ENCODE results near the gene PIK3C3.
"Not testable (repeated sequence)": the region's sequence is repeated elsewhere in the genome, so short reads cannot be mapped to it uniquely, and the experiment has no call there.

PIK3C3 gene

DNA sequence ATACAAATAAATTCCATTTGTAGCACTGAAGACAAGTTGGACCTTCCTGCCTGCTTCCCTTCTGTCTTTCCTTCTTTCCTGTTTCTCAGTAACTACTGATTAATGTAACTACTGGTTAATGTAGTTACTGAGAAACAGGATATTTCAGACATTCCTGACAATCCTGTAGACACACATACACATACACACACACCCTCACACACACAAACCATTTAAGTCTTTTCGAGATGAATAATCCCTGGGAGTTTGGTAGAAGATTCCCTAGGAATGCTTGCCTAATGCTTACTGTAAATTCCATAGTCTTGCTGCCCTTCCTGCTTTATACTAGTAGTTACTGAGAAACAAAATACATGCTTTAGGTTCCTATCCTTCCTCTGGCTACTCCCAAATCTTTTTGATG, 83.9 kb downstream of the PIK3C3 start:
- Histone ChIP-seq H3K27ac (ENCODE audit: low read length) (no peak overlapping the region), H3K9me3 (ENCODE audit: control insufficient read depth in 2 of 2, low read length in 2 of 2) (no peaks in the 10 kb centered on the region), H3K36me3 (ENCODE audit: control insufficient read depth in 2 of 2, insufficient read depth in 2 of 2, low read length in 2 of 2) (peaks cover 5 to 26% of the 10 kb centered on the region in 2 donors), H3K4me1 (ENCODE audit: control insufficient read depth, insufficient read depth, low read length) (no peaks in the 10 kb centered on the region), H3K4me3 (ENCODE audit: low read length in 2 of 2) (no peak overlapping the region), H3K9ac (ENCODE audit: low read length in 2 of 2) (no peak overlapping the region), H3K27me3 (ENCODE audit: control insufficient read depth in 1 of 2, insufficient read depth in 2 of 2, low read length in 2 of 2) (no peaks in the 10 kb centered on the region)

DNA sequence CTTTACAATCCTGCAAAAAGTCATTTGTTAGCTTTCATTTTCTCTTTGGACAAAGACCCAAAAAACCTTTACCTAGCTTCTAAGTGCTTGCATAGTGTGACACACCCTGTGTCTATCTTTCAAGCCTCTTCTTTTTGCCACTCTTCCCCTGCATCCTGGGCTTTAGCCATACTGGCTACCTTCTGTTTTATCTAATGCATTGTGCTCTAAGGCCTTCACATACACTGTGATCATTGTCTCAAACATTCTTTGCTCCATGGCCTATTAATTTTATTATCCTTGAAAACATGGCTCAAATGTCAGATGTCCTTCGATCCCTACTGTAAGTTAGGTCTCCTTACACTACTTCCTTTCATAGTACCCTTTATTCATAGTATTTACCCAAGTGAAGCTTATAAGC, 84.4 kb downstream of the PIK3C3 start:
- H3K4me3 ChIP-seq (ENCODE audit: low read length in 2 of 2), result no peak overlapping the region
- peaks cover 7 to 24% of the 10 kb centered on the region in 2 donors for H3K36me3 ChIP-seq (ENCODE audit: control insufficient read depth in 2 of 2, insufficient read depth in 2 of 2, low read length in 2 of 2)
- no peaks in the 10 kb centered on the region for H3K4me1 ChIP-seq (ENCODE audit: control insufficient read depth, insufficient read depth, low read length)
- H3K9me3 ChIP-seq (ENCODE audit: control insufficient read depth in 2 of 2, low read length in 2 of 2), result no peaks in the 10 kb centered on the region
- H3K27me3 ChIP-seq (ENCODE audit: control insufficient read depth in 1 of 2, insufficient read depth in 2 of 2, low read length in 2 of 2), result no peaks in the 10 kb centered on the region
- H3K27ac ChIP-seq (ENCODE audit: low read length), result no peak overlapping the region
- H3K9ac ChIP-seq (ENCODE audit: low read length in 2 of 2), result no peak overlapping the region

DNA sequence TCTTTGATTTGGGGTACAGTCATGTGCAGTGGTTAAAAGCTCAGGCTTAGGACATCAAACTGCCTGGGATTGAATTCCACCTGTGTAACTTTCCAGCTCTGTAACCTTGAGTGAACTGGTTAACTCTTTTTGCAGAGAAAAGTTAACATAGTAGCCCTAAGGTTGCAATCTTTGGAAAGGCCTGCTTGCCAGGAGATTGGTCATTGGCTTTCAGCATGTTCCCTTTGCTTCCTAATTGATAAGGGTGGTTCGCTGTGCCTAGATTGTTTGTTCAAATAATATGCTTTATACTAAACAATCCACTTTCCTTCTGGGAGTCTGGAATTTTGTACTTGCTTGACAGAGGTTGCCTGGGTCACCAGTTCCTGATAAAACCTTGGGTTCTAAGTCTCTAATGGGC, 86.8 kb downstream of the PIK3C3 start:
- no peaks in the 10 kb centered on the region for H3K9me3 ChIP-seq (ENCODE audit: control insufficient read depth in 2 of 2, low read length in 2 of 2)
- no peak overlapping the region for H3K27ac ChIP-seq (ENCODE audit: low read length)
- H3K4me3 ChIP-seq (ENCODE audit: low read length in 2 of 2), result no peak overlapping the region
- no peaks in the 10 kb centered on the region for H3K27me3 ChIP-seq (ENCODE audit: control insufficient read depth in 1 of 2, insufficient read depth in 2 of 2, low read length in 2 of 2)
- H3K36me3 ChIP-seq (ENCODE audit: control insufficient read depth in 2 of 2, insufficient read depth in 2 of 2, low read length in 2 of 2), result peaks cover 7 to 22% of the 10 kb centered on the region in 2 donors
- H3K4me1 ChIP-seq (ENCODE audit: control insufficient read depth, insufficient read depth, low read length), result no peaks in the 10 kb centered on the region
- no peak overlapping the region for H3K9ac ChIP-seq (ENCODE audit: low read length in 2 of 2)

DNA sequence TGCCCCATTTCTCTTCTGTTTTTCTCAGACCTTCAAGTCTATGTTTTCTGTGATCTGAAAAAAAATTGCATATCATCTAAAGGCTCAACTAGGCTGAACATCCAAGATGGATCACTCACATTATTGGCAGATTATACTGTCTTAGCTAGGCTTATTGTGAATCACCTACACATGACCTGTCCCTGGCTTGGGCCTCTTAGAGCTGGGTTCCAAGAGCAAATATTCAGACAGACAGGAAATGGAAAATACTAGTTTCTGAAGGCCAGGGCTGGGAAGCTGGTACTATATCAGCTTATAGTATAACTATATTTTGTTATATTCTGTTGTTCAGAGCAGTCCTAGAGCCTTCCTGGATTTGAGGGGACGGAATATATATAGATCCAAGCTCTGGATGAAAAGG, 90.3 kb downstream of the PIK3C3 start:
- no peaks in the 10 kb centered on the region for H3K27me3 ChIP-seq (ENCODE audit: control insufficient read depth in 1 of 2, insufficient read depth in 2 of 2, low read length in 2 of 2)
- peaks cover 9 to 23% of the 10 kb centered on the region in 2 donors for H3K36me3 ChIP-seq (ENCODE audit: control insufficient read depth in 2 of 2, insufficient read depth in 2 of 2, low read length in 2 of 2)
- no peak overlapping the region for H3K9ac ChIP-seq (ENCODE audit: low read length in 2 of 2)

DNA sequence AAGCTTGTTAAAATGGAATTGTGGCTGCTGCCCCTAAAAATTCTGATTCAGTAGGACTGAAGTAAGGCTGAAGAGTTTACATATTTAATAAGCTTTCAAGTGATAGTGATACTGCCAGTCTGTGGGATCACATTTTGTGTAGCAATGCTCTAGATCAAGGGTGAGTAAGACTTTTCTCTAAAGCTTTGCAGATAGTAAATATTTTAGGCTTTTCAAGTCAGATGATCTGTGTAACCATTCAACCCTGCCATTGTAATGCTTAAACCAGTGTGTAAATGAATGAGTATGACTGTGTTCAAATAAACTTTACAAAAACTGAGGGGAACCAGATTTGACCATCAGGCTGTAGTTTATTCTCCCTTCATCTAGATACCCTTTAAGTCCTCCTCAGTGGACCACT, 92.7 kb downstream of the PIK3C3 start:
- Histone ChIP-seq H3K27ac (ENCODE audit: low read length) (no peak overlapping the region), H3K4me1 (ENCODE audit: control insufficient read depth, insufficient read depth, low read length) (no peaks in the 10 kb centered on the region), H3K4me3 (ENCODE audit: low read length in 2 of 2) (no peak overlapping the region), H3K9ac (ENCODE audit: low read length in 2 of 2) (no peak overlapping the region), H3K36me3 (ENCODE audit: control insufficient read depth in 2 of 2, insufficient read depth in 2 of 2, low read length in 2 of 2) (peaks cover 9 to 18% of the 10 kb centered on the region in 2 donors), H3K9me3 (ENCODE audit: control insufficient read depth in 2 of 2, low read length in 2 of 2) (no peaks in the 10 kb centered on the region), H3K27me3 (ENCODE audit: control insufficient read depth in 1 of 2, insufficient read depth in 2 of 2, low read length in 2 of 2) (no peaks in the 10 kb centered on the region)

More for the DNA sequence above, 90.3 kb downstream of the PIK3C3 start:
- no peak overlapping the region for H3K4me3 ChIP-seq (ENCODE audit: low read length in 2 of 2)
- H3K9me3 ChIP-seq (ENCODE audit: control insufficient read depth in 2 of 2, low read length in 2 of 2), result no peaks in the 10 kb centered on the region
- no peak overlapping the region for H3K27ac ChIP-seq (ENCODE audit: low read length)
- no peaks in the 10 kb centered on the region for H3K4me1 ChIP-seq (ENCODE audit: control insufficient read depth, insufficient read depth, low read length)

DNA sequence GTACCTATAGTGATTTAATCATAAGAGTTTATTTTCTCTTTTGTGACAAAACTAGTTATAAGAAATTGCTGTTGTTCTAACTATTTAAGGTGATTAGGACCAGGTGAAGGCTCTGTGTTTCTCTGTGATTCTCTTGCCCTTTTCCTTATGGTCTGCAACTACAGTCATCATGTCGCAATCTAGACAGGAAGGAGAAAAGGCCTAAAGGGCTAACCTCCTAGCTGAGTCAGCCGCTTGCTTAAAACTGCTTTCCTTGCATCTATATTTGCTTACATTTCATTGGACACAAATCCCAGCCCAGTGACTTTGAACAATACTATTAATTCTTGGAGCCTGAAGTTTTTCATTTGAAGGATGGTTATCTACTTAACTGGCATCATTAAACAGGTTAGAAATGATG, 93.1 kb downstream of the PIK3C3 start:
- Histone ChIP-seq H3K4me3 (ENCODE audit: low read length in 2 of 2) (no peak overlapping the region), H3K27ac (ENCODE audit: low read length) (no peak overlapping the region), H3K9me3 (ENCODE audit: control insufficient read depth in 2 of 2, low read length in 2 of 2) (no peaks in the 10 kb centered on the region), H3K36me3 (ENCODE audit: control insufficient read depth in 2 of 2, insufficient read depth in 2 of 2, low read length in 2 of 2) (peaks cover 9 to 18% of the 10 kb centered on the region in 2 donors), H3K27me3 (ENCODE audit: control insufficient read depth in 1 of 2, insufficient read depth in 2 of 2, low read length in 2 of 2) (no peaks in the 10 kb centered on the region), H3K4me1 (ENCODE audit: control insufficient read depth, insufficient read depth, low read length) (no peaks in the 10 kb centered on the region), H3K9ac (ENCODE audit: low read length in 2 of 2) (no peak overlapping the region)

DNA sequence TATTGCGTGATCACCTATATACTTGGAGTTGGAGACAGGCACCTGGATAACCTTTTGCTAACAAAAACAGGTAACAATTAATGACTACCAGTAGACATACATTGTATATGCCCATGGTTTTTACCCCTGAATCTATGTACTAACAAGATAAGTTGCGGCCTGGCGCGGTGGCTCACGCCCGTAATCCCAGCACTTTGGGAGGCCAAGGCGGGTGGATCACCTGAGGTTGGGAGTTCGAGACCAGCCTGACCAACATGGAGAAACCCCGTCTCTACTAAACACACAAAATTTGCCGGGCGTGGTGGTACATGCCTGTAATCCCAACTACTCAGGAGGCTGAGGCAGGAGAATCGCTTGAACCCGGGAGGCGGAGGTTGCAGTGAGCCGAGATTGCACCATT, 94.5 kb downstream of the PIK3C3 start:
- H3K9me3 ChIP-seq (ENCODE audit: control insufficient read depth in 2 of 2, low read length in 2 of 2); H3K9ac ChIP-seq (ENCODE audit: low read length in 2 of 2); H3K4me1 ChIP-seq (ENCODE audit: control insufficient read depth, insufficient read depth, low read length); H3K27me3 ChIP-seq (ENCODE audit: control insufficient read depth in 1 of 2, insufficient read depth in 2 of 2, low read length in 2 of 2); H3K27ac ChIP-seq (ENCODE audit: low read length); H3K4me3 ChIP-seq (ENCODE audit: low read length in 2 of 2): not testable (repeated sequence)
- peaks cover 5 to 18% of the 10 kb centered on the region in 2 donors for H3K36me3 ChIP-seq (ENCODE audit: control insufficient read depth in 2 of 2, insufficient read depth in 2 of 2, low read length in 2 of 2)

DNA sequence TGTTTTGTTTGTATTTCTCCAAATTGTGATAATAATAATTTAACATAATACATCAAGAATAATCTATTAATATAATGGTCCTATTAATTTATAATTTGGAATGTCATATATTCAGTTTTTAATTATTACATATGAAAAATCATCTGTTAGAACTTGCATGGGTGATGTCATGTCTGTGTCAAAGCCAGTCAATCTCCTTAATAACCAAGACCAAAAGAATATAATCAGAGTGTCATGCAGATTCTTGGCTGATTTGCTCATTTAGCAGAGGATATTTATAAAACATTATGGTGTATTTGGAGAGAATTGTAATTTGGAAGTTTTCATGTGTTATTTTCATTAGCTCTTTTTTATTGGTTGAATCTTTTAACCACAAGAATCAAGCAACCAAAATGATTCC, 96.4 kb downstream of the PIK3C3 start:
- no peaks in the 10 kb centered on the region for H3K9me3 ChIP-seq (ENCODE audit: control insufficient read depth in 2 of 2, low read length in 2 of 2)
- H3K27ac ChIP-seq (ENCODE audit: low read length), result no peak overlapping the region
- H3K27me3 ChIP-seq (ENCODE audit: control insufficient read depth in 1 of 2, insufficient read depth in 2 of 2, low read length in 2 of 2), result no peaks in the 10 kb centered on the region
- H3K4me1 ChIP-seq (ENCODE audit: control insufficient read depth, insufficient read depth, low read length), result no peaks in the 10 kb centered on the region
- H3K4me3 ChIP-seq (ENCODE audit: low read length in 2 of 2), result no peak overlapping the region
- H3K9ac ChIP-seq (ENCODE audit: low read length in 2 of 2), result no peak overlapping the region
- peaks cover 5 to 15% of the 10 kb centered on the region in 2 donors for H3K36me3 ChIP-seq (ENCODE audit: control insufficient read depth in 2 of 2, insufficient read depth in 2 of 2, low read length in 2 of 2)

DNA sequence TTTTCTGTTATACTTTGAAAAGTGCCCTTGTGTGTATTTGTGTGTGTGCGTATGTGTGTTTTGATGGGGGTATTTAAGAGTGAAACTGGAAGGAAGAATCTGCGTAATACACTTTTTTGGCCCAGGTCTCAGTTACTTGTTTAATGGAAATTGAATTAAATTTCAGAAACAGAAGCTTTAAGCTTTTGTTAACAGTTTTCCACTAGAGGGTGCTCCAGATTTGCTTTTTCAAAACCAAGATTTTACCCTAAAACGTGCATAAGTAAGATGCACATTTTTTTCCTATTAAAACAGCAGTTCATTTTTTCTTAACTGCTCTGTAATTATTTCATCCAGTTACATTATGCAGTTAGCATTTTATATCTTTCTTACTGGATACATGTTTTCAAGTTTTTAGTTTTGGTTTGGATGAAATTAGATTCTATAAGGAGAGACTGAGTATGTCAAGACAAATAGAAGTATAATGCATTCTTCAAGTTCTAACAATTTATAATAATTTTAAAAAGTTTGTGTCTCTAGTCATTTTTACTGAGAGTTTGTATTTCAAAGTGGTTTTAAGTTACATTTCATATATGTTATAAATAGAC, 97.2 kb downstream of the PIK3C3 start:
- no peaks in the 10 kb centered on the region for H3K27me3 ChIP-seq (ENCODE audit: control insufficient read depth in 1 of 2, insufficient read depth in 2 of 2, low read length in 2 of 2)
- no peak overlapping the region for H3K27ac ChIP-seq (ENCODE audit: low read length)
- H3K36me3 ChIP-seq (ENCODE audit: control insufficient read depth in 2 of 2, insufficient read depth in 2 of 2, low read length in 2 of 2), result peaks cover 5 to 12% of the 10 kb centered on the region in 2 donors
- no peaks in the 10 kb centered on the region for H3K4me1 ChIP-seq (ENCODE audit: control insufficient read depth, insufficient read depth, low read length)
- H3K9me3 ChIP-seq (ENCODE audit: control insufficient read depth in 2 of 2, low read length in 2 of 2), result no peaks in the 10 kb centered on the region
- no peak overlapping the region for H3K4me3 ChIP-seq (ENCODE audit: low read length in 2 of 2)
- H3K9ac ChIP-seq (ENCODE audit: low read length in 2 of 2), result no peak overlapping the region

DNA sequence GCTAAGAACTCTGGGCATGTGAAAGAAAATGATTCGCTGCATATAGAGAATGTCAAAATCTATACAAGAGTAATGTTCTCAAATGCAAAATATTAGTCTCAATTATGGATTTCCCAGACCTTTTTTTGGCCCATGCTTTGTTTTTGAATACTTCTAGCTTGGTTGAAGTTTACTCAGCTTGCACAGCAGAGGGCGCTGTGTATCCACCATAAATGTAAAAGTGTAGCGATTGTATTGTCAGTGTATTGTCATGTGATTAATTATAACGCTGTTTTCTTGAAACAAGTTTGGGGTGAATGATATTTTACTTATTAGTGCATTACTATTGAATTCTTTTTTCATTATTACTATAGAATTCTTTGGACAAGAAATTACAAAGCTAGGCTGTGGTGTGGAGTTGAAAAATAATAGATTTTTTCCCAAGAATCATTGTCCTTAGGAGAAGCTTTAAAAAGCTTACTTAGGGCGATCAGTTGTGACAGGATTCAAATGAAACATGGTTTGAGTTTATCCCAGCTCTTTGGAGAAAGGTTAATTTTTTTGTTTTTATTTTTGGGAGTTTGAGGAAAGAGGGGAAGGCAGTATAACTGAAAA, 98.3 kb downstream of the PIK3C3 start:
- peaks cover 5 to 6% of the 10 kb centered on the region in 2 donors for H3K36me3 ChIP-seq (ENCODE audit: control insufficient read depth in 2 of 2, insufficient read depth in 2 of 2, low read length in 2 of 2)
- H3K4me1 ChIP-seq (ENCODE audit: control insufficient read depth, insufficient read depth, low read length), result no peaks in the 10 kb centered on the region
- H3K9me3 ChIP-seq (ENCODE audit: control insufficient read depth in 2 of 2, low read length in 2 of 2), result no peaks in the 10 kb centered on the region
- H3K27me3 ChIP-seq (ENCODE audit: control insufficient read depth in 1 of 2, insufficient read depth in 2 of 2, low read length in 2 of 2), result no peaks in the 10 kb centered on the region
- no peak overlapping the region for H3K27ac ChIP-seq (ENCODE audit: low read length)
- H3K4me3 ChIP-seq (ENCODE audit: low read length in 2 of 2), result no peak overlapping the region
- no peak overlapping the region for H3K9ac ChIP-seq (ENCODE audit: low read length in 2 of 2)

DNA sequence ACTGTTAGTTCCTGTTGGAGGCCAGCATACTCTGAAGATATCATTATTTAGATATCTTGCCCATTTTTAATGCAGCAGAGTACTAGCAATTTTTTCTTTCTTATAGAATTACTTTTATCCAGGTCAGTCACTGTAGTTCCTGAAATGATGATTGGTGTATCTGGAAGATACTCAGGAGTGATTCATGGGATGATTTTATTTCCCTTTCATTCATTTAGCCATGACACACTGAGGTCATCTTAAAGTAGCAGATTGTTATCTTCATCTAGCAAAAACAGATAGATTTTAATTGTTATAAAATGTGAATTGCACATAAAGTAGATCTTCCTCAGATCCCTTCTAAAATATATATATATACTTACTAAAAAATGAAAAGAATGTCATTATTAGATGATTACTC, 109.1 kb downstream of the PIK3C3 start:
- H3K4me1 ChIP-seq (ENCODE audit: control insufficient read depth, insufficient read depth, low read length), result no peaks in the 10 kb centered on the region
- H3K9me3 ChIP-seq (ENCODE audit: control insufficient read depth in 2 of 2, low read length in 2 of 2), result no peaks in the 10 kb centered on the region
- H3K9ac ChIP-seq (ENCODE audit: low read length in 2 of 2), result no peak overlapping the region
- peaks cover 10 to 15% of the 10 kb centered on the region in 2 donors for H3K36me3 ChIP-seq (ENCODE audit: control insufficient read depth in 2 of 2, insufficient read depth in 2 of 2, low read length in 2 of 2)
- H3K4me3 ChIP-seq (ENCODE audit: low read length in 2 of 2), result no peak overlapping the region
- no peak overlapping the region for H3K27ac ChIP-seq (ENCODE audit: low read length)
- H3K27me3 ChIP-seq (ENCODE audit: control insufficient read depth in 1 of 2, insufficient read depth in 2 of 2, low read length in 2 of 2), result no peaks in the 10 kb centered on the region

Data from stomach smooth muscle (tissue), 2 donors.